Parathyroid adenoma (tissue), 2 donors: ENCODE results near the gene GLS.

Experiments
- H2AFZ ChIP-seq: fragments of 300-600 bp; sonication (generic); one replicate; pipeline ENCODE4 v1.7.0; 2017; ENCODE audit warnings: antibody characterized with exemption, mild to moderate bottlenecking
- H3K27ac ChIP-seq: fragments of 300-600 bp; sonication (generic); one replicate; pipeline ENCODE4 v1.7.0; 2017
- H3K27me3 ChIP-seq: fragments of 300-600 bp; sonication (generic); one replicate; pipeline ENCODE4 v1.7.0; 2017; ENCODE audit warnings: low read length; ENCODE audit not compliant: control insufficient read depth, insufficient read depth
- H3K36me3 ChIP-seq: fragments of 300-600 bp; sonication (generic); one replicate; pipeline ENCODE4 v1.7.0; 2017; ENCODE audit warnings: low read length; ENCODE audit not compliant: control insufficient read depth, insufficient read depth
- H3K4me1 ChIP-seq: fragments of 300-600 bp; sonication (generic); one replicate; pipeline ENCODE4 v1.7.0; 2017; ENCODE audit warnings: control low read depth
- H3K4me2 ChIP-seq: fragments of 300-600 bp; sonication (generic); one replicate; pipeline ENCODE4 v1.7.0; 2017; ENCODE audit warnings: low read length
- H3K4me3 ChIP-seq: fragments of 300-600 bp; sonication (generic); one replicate; pipeline ENCODE4 v1.7.0; 2017; ENCODE audit warnings: low read depth, low read length
- H3K79me2 ChIP-seq: fragments of 300-600 bp; sonication (generic); one replicate; pipeline ENCODE4 v1.7.0; 2017; ENCODE audit warnings: control low read depth
- H3K9ac ChIP-seq: fragments of 300-600 bp; sonication (generic); one replicate; pipeline ENCODE4 v1.7.0; 2017; ENCODE audit warnings: mild to moderate bottlenecking
- H3K9me3 ChIP-seq: fragments of 300-600 bp; sonication (generic); one replicate; pipeline ENCODE4 v1.7.0; 2017; ENCODE audit warnings: low read length; ENCODE audit not compliant: control insufficient read depth
- CTCF ChIP-seq: fragments of 300-600 bp; sonication (generic); IDR thresholded peaks from one replicate; pipeline ENCODE4 v1.7.0; 2017; ENCODE audit warnings: antibody characterized with exemption, mild to moderate bottlenecking
- donor health status: primary hyperparathyroidism.

The GLS gene

GRCh38 chr2:190896477-190896876, 15.9 kb downstream of the GLS start:
- Histone ChIP-seq H3K4me3 (peak overlapping the region; percentile 22), H3K27me3 (no peaks in the 10 kb centered on the region), H3K4me1 (peaks cover 4% of the 10 kb centered on the region), H3K79me2 (peaks cover 2% of the 10 kb centered on the region), H3K9ac (no peak overlapping the region), H3K4me2 (peak overlapping the region; percentile 47), H3K36me3 (no peaks in the 10 kb centered on the region), H3K27ac (peak overlapping the region; percentile 58), H2AFZ (no peak overlapping the region), H3K9me3 (no peaks in the 10 kb centered on the region)
- no peak for TF ChIP-seq CTCF

DNA sequence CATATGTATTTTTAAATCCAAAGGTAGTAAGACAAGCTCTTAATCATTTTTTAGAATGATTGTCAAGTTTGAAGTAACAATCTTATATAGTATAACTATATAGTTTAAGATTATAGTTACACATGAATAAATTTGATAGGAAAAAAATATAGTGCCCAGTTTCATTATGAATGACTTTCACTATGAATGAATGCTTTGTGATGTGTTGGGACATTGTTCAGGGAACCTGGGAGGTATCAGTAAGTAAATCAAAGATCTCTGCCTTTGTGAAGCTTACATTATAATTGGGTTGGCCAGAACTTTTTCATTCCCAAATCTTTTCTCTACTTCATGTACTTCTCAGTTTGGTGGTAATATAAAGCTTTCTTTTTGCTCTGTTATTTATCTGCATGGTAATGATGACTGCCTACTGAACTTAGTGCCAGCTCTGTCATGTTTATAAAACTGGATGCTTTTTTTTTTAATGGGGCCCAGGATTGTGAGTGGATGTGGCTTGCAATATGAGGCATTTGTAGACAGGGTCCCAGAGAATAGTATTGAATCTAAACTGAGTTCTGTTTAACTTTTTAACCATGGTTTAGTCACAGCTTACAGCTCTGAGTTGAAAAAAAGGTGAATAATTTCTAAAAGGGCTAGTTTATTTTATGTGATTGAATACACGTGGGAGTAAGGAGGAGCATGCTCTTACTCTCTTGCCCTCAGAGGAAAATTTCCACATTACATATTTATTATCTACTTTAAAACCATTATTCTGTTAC, 23.3 kb downstream of the GLS start:
- H3K36me3 ChIP-seq, result peaks cover 3% of the 10 kb centered on the region
- no peaks in the 10 kb centered on the region for H3K27me3 ChIP-seq
- H2AFZ ChIP-seq, result no peak overlapping the region
- H3K9me3 ChIP-seq, result no peaks in the 10 kb centered on the region
- H3K4me2 ChIP-seq, result no peak overlapping the region
- no peak overlapping the region for H3K4me3 ChIP-seq
- H3K4me1 ChIP-seq, result no peaks in the 10 kb centered on the region
- no peak overlapping the region for H3K27ac ChIP-seq
- H3K79me2 ChIP-seq, result peaks cover 6% of the 10 kb centered on the region
- no peak for TF ChIP-seq CTCF
- no peak overlapping the region for H3K9ac ChIP-seq

- H3K4me1 ChIP-seq, result no peaks in the 10 kb centered on the region
- no peak overlapping the region for H3K9ac ChIP-seq
These were observed 24.1 kb downstream of the GLS start for GRCh38 chr2:190904640-190905261.

DNA sequence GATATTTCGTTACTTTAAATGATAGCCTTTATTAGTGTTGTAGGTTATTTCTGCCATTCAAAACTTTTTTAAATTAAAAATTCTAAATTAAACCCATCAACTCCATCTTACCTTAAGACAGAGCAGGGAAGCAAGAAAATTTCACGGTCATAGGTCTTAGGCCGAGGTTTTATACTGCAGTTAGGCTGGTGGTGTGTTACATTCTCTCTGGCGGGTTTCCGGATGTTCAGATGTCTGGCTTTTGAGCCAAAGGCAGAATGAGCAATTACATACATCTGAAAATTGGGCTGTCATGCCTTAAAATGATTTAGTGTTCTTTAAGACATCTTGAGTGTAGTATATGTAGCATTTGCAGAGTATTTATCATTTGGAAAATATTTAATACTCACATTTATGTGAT, 27.9 kb downstream of the GLS start:
- H3K4me1 ChIP-seq, result no peaks in the 10 kb centered on the region
- H2AFZ ChIP-seq, result no peak overlapping the region
- H3K27ac ChIP-seq, result no peak overlapping the region
- no peaks in the 10 kb centered on the region for H3K27me3 ChIP-seq
- H3K4me3 ChIP-seq, result no peak overlapping the region
- no peaks in the 10 kb centered on the region for H3K9me3 ChIP-seq
- H3K9ac ChIP-seq, result no peak overlapping the region
- no peak for TF ChIP-seq CTCF
- no peak overlapping the region for H3K4me2 ChIP-seq
- peaks cover 6% of the 10 kb centered on the region for H3K79me2 ChIP-seq
- H3K36me3 ChIP-seq, result no peaks in the 10 kb centered on the region

More at GRCh38 chr2:190904640-190905261, 24.1 kb downstream of the GLS start:
- Histone ChIP-seq H3K4me3 (no peak overlapping the region), H3K27ac (no peak overlapping the region), H3K79me2 (peaks cover 6% of the 10 kb centered on the region), H2AFZ (no peak overlapping the region), H3K36me3 (peaks cover 3% of the 10 kb centered on the region), H3K4me2 (no peak overlapping the region), H3K27me3 (no peaks in the 10 kb centered on the region), H3K9me3 (no peaks in the 10 kb centered on the region)
- no peak for TF ChIP-seq CTCF
